CD14-positive monocyte (primary cell): ENCODE results near the gene TMEM132D. TPM values are rescaled to one million over a fixed set of nuclear protein-coding genes. Genes with fewer than 3 reads are reported as not detected.

Experiments
- DNase-seq, 3 donors: peaks; one replicate each; pipeline ENCODE4 v3.0.0-alpha.2; 2011 to 2022
- H2AFZ ChIP-seq: 2 replicates; pipeline ENCODE4 v1.6.0; 2012; ENCODE audit warnings: mild to moderate bottlenecking, low read depth, low read length, inconsistent platforms; ENCODE audit not compliant: insufficient read depth, poor library complexity, severe bottlenecking
- H3K27ac ChIP-seq, 2 donors: 1 replicate in 1 of 2; 2 replicates in 1 of 2; pipeline ENCODE4 v1.5.1; 2012 to 2013; ENCODE audit warnings: low read length in 2 of 2, control low read depth in 1 of 2, inconsistent platforms in 1 of 2, low read depth in 1 of 2, mild to moderate bottlenecking in 1 of 2
- H3K27me3 ChIP-seq, 2 donors: one replicate each; pipeline versions ENCODE4 v1.6.0 to v1.6.1; 2011 to 2013; ENCODE audit warnings: low read length in 2 of 2; ENCODE audit not compliant: control insufficient read depth in 2 of 2, insufficient read depth in 2 of 2
- H3K36me3 ChIP-seq, 2 donors: replicated peaks in 1 of 2; 1 replicate in 1 of 2; 2 replicates in 1 of 2; pipeline versions ENCODE4 v1.5.1 to v1.6.1; 2012 to 2013; ENCODE audit warnings: low read length in 2 of 2, control low read depth in 1 of 2, inconsistent platforms in 1 of 2, mild to moderate bottlenecking in 1 of 2; ENCODE audit not compliant: insufficient read depth in 2 of 2, control insufficient read depth in 1 of 2
- H3K4me1 ChIP-seq, 2 donors: 1 replicate in 1 of 2; 2 replicates in 1 of 2; pipeline versions ENCODE4 v1.5.1 to v1.6.1; 2012 to 2013; ENCODE audit warnings: low read length in 2 of 2, control low read depth in 1 of 2, inconsistent platforms in 1 of 2, mild to moderate bottlenecking in 1 of 2, moderate library complexity in 1 of 2; ENCODE audit not compliant: insufficient read depth in 2 of 2, control insufficient read depth in 1 of 2
- H3K4me2 ChIP-seq: replicated peaks from 2 replicates; pipeline ENCODE3; 2012; ENCODE audit warnings: low read length, moderate library complexity, mild to moderate bottlenecking; ENCODE audit not compliant: poor library complexity, severe bottlenecking; ENCODE audit errors: extremely low read depth
- H3K4me3 ChIP-seq, 3 experiments: fragments of 200-600 bp in 1 of 3; sonication (generic) in 1 of 3; replicated peaks in 1 of 3; 1 replicate in 2 of 3; 2 replicates in 1 of 3; pipeline ENCODE4 v1.5.1; 2011 to 2013; ENCODE audit warnings: low read length in 3 of 3, mild to moderate bottlenecking in 3 of 3, control low read depth in 2 of 3, low read depth in 2 of 3, inconsistent platforms in 1 of 3, moderate library complexity in 1 of 3
- H3K79me2 ChIP-seq: 2 replicates; pipeline ENCODE4 v1.6.0; 2012; ENCODE audit warnings: mild to moderate bottlenecking, control low read depth, inconsistent platforms, low read length, moderate library complexity; ENCODE audit not compliant: insufficient read depth
- H3K9ac ChIP-seq: 2 replicates; pipeline ENCODE4 v1.6.0; 2017; ENCODE audit warnings: low read length, mild to moderate bottlenecking; ENCODE audit not compliant: insufficient read depth, poor library complexity, severe bottlenecking
- H3K9me3 ChIP-seq, 2 donors: replicated peaks in 1 of 2; 1 replicate in 1 of 2; 2 replicates in 1 of 2; pipeline versions ENCODE4 v1.5.1 to v1.6.1; 2012 to 2013; ENCODE audit warnings: low read length in 2 of 2, control low read depth in 1 of 2; ENCODE audit not compliant: control insufficient read depth in 1 of 2, insufficient read depth in 1 of 2
- H4K20me1 ChIP-seq: 2 replicates; pipeline ENCODE4 v1.6.0; 2012; ENCODE audit warnings: mild to moderate bottlenecking, low read length, control low read depth, moderate library complexity; ENCODE audit not compliant: insufficient read depth
- H3K27ac Mint-ChIP-seq, 7 donors: one replicate each; pipeline ENCODE4 v1.8.0; 2020; ENCODE audit warnings: mild to moderate bottlenecking in 7 of 7, mixed read lengths in 7 of 7, moderate library complexity in 6 of 7, inconsistent platforms in 2 of 7
- H3K27me3 Mint-ChIP-seq, 3 donors: one replicate each; pipeline ENCODE4 v1.8.0; 2021 to 2022; ENCODE audit warnings: low read depth in 3 of 3, mild to moderate bottlenecking in 3 of 3, mixed read lengths in 3 of 3, moderate library complexity in 3 of 3, inconsistent platforms in 1 of 3
- H3K36me3 Mint-ChIP-seq, 2 donors: one replicate each; pipeline ENCODE4 v1.8.0; 2020; ENCODE audit warnings: mixed read lengths in 2 of 2, inconsistent platforms in 1 of 2, mild to moderate bottlenecking in 1 of 2
- H3K4me1 Mint-ChIP-seq: one replicate; pipeline ENCODE4 v1.8.0; 2020; ENCODE audit warnings: mild to moderate bottlenecking, mixed read lengths
- H3K4me3 Mint-ChIP-seq, 2 donors: one replicate each; pipeline ENCODE4 v1.8.0; 2020; ENCODE audit warnings: mild to moderate bottlenecking in 2 of 2, mixed read lengths in 2 of 2, moderate library complexity in 1 of 2
- H3K9me3 Mint-ChIP-seq, 7 donors: one replicate each; pipeline ENCODE4 v1.8.0; 2020 to 2022; ENCODE audit warnings: mixed read lengths in 7 of 7, mild to moderate bottlenecking in 6 of 7, moderate library complexity in 6 of 7, inconsistent platforms in 2 of 7
- WGBS: methylation state at CpG from one replicate; pipeline ENCODE4 v1.1.5; 2013; ENCODE audit warnings: missing lambda C conversion rate; ENCODE audit not compliant: insufficient coverage; 5-methylcytosine and 5-hydroxymethylcytosine counted together
- intact Hi-C, 2 donors: fragments of 100-400 bp; cut with micrococcal nuclease; formaldehyde crosslinking; loops; one replicate each; pipeline versions ENCODE4 v1.15.0 to v1.15.1; 2023
- polyA plus RNA-seq, 3 donors: library from polyadenylated mRNA; depleted of rRNA in 1 of 3; unstranded in 2 of 3; stranded (reverse) in 1 of 3; fragments of 300-500 nt in 2 of 3; fragments of >200 nt in 1 of 3; fragmentation: Illumina TruSeq in 2 of 3; gene quantifications; 1 replicate in 2 of 3; 2 replicates in 1 of 3; pipeline ENCODE4 v1.2.3, GENCODE V29; 2012 to 2021
- TF ChIP-seq, protein P1 (sequence below): fragments of 200-600 bp; IDR thresholded peaks from one replicate; pipeline ENCODE4 v1.8.0; 2022; ENCODE audit warnings: antibody characterized with exemption, mild to moderate bottlenecking

Gene TMEM132D
- polyA plus RNA-seq, 3 donors, result 0.04 TPM; not detected in 2

DNA sequence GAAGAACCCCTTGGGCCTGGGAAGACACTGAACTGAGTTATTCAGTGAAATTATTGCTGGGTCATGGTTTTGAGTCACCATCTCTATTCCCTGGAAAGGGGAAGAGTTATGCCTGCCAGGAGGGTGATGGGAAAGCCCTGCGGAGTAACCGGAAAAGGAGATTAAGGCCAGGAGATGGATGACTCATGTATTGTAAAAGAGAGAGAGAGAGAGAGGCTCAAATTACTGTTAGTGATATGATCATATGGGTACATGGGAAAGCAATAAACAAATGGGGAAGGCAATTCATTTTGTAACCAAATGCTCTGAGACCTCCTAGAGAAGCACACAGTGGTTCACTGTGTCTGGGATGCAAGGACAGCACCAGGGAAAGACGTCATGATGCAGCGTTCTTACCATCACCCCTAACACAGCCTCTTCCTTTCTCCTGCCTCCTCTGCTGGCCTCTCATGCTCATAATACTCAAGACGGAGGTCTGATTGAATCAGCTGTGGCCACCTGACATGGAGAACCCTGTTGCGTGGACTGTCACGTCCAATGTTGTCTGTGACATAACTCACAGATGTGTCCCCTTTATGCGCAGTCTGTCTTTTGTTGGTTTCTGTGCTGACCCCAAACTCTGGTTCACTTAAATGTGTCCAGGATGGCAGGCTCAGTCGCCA lies 243.7 kb downstream of the TMEM132D start:
- Mint-ChIP-seq H3K4me1 (no peaks in the 10 kb centered on the region), H3K36me3 (no peaks in the 10 kb centered on the region), H3K27ac (no peak overlapping the region), H3K9me3 (peaks cover 2 to 26% (median 12%) of the 10 kb centered on the region in 7 donors), H3K4me3 (no peak overlapping the region), H3K27me3 (peaks cover 0 to 3% (median 0%) of the 10 kb centered on the region in 3 donors)
- no peak overlapping the region for H3K4me2 ChIP-seq
- intact Hi-C loops, result no loop called here
- no peaks in the 10 kb centered on the region for H3K4me1 ChIP-seq
- H4K20me1 ChIP-seq, result no peaks in the 10 kb centered on the region
- no peak overlapping the region for H3K4me3 ChIP-seq
- no peaks in the 10 kb centered on the region for H3K36me3 ChIP-seq
- no peak overlapping the region for H2AFZ ChIP-seq
- H3K9ac ChIP-seq, result no peak overlapping the region
- no peak overlapping the region for H3K27ac ChIP-seq
- H3K27me3 ChIP-seq, result no peaks in the 10 kb centered on the region
- DNase-seq, result no peak
- peaks cover 21 to 37% of the 10 kb centered on the region in 2 donors for H3K9me3 ChIP-seq
- no peaks in the 10 kb centered on the region for H3K79me2 ChIP-seq
- TF ChIP-seq, protein P1, sequence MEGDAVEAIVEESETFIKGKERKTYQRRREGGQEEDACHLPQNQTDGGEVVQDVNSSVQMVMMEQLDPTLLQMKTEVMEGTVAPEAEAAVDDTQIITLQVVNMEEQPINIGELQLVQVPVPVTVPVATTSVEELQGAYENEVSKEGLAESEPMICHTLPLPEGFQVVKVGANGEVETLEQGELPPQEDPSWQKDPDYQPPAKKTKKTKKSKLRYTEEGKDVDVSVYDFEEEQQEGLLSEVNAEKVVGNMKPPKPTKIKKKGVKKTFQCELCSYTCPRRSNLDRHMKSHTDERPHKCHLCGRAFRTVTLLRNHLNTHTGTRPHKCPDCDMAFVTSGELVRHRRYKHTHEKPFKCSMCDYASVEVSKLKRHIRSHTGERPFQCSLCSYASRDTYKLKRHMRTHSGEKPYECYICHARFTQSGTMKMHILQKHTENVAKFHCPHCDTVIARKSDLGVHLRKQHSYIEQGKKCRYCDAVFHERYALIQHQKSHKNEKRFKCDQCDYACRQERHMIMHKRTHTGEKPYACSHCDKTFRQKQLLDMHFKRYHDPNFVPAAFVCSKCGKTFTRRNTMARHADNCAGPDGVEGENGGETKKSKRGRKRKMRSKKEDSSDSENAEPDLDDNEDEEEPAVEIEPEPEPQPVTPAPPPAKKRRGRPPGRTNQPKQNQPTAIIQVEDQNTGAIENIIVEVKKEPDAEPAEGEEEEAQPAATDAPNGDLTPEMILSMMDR, result no peak
- 94% methylated on average over 6 of the region's 9 CpGs for WGBS

DNA sequence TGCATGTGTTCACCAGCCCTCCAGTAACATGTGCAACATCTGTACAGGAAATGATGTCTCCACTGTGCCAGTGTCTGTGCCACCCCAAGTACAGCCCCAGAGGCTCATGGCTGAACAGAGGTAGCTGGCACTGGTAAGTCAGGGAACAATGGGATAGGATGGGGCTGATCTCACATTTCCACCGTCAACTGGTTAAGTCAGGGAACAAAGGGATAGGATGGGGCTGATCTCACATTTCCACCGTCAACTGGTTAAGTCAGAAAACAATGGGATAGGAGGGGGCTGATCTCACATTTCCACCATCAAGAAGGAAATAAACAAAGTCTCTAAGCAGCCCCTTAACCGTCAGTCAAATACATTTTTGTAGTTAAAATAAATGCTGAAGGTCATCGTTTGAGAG lies 246.6 kb downstream of the TMEM132D start:
- Histone ChIP-seq H3K4me2 (no peak overlapping the region), H3K79me2 (no peaks in the 10 kb centered on the region), H3K27me3 (no peaks in the 10 kb centered on the region), H3K4me3 (no peak overlapping the region), H3K9ac (no peak overlapping the region), H3K4me1 (no peaks in the 10 kb centered on the region), H2AFZ (no peak overlapping the region), H3K27ac (no peak overlapping the region), H3K36me3 (no peaks in the 10 kb centered on the region), H4K20me1 (no peaks in the 10 kb centered on the region), H3K9me3 (peaks cover 22 to 36% of the 10 kb centered on the region in 2 donors)
- TF ChIP-seq, protein P1, result no peak
- WGBS, result 100% methylated on average over 1 of the region's 4 CpGs
- Mint-ChIP-seq H3K36me3 (no peaks in the 10 kb centered on the region), H3K4me3 (no peak overlapping the region), H3K27me3 (peaks cover 0 to 3% (median 0%) of the 10 kb centered on the region in 3 donors), H3K27ac (no peak overlapping the region), H3K4me1 (no peaks in the 10 kb centered on the region), H3K9me3 (peaks cover 3 to 31% (median 9%) of the 10 kb centered on the region in 7 donors)
- DNase-seq, result no peak
- intact Hi-C loops, result no loop called here
